Nephron (organoid): ENCODE measurements around the gene MALAT1.
A peak's percentile ranks its signal among the peaks of the same experiment; 100 is the strongest.

Experiments used
- H3K27ac Mint-ChIP-seq, 3 experiments: 2 replicates each; pipeline ENCODE4 v1.8.0; 2020; ENCODE audit warnings: mixed read lengths in 3 of 3, mild to moderate bottlenecking in 2 of 3, moderate library complexity in 1 of 3
- H3K27me3 Mint-ChIP-seq: 2 replicates; pipeline ENCODE4 v1.8.0; 2021; ENCODE audit warnings: low read depth, mild to moderate bottlenecking, moderate library complexity, mixed read lengths
- H3K36me3 Mint-ChIP-seq: 2 replicates; pipeline ENCODE4 v1.8.0; 2020; ENCODE audit warnings: low read depth, mixed read lengths
- H3K4me1 Mint-ChIP-seq: 2 replicates; pipeline ENCODE4 v1.8.0; 2020; ENCODE audit warnings: mixed read lengths
- H3K4me3 Mint-ChIP-seq, 3 experiments: 2 replicates each; pipeline ENCODE4 v1.8.0; 2020; ENCODE audit warnings: mild to moderate bottlenecking in 3 of 3, mixed read lengths in 3 of 3, moderate library complexity in 2 of 3
- H3K9me3 Mint-ChIP-seq: 2 replicates; pipeline ENCODE4 v1.8.0; 2020; ENCODE audit warnings: mixed read lengths
- TF ChIP-seq, protein P1 (sequence below), 3 experiments: fragments of 200-600 bp; sonication (generic); IDR thresholded peaks; one replicate each; pipeline ENCODE4 v1.5.0; 2021; ENCODE audit warnings: antibody characterized with exemption in 3 of 3; ENCODE audit not compliant: unreplicated experiment in 3 of 3

The MALAT1 gene

DNA sequence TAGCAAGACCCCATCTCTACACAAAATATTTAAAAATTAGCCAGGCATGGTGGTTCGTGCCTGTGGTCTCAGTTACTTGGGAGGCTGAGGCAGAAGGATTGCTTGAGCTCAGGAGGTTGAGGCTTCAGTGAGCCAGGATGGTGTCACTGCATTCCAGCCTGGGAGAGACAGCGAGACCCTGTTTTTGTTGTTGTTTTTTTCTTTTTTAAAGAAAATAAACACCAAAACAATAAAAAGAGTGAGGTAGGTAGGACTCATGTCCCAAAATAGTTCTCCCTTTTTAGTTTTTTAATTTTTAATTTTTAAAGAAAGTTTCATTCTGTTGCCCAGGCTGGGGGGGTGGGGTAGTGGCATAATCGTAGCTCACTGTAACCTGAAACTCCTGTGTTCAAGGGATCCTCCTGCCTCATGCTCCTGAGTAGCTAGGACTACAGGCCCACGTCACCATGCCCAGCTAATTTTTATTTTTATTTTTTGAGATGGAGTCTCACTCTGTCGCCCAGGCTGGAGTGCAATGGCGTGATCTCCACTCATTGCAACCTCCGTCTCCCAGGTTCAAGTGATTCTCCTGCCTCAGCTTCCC is 25.5 kb upstream of the MALAT1 start:
- Mint-ChIP-seq H3K36me3 (no peaks in the 10 kb centered on the region), H3K4me1 (peaks cover 18% of the 10 kb centered on the region), H3K27ac (no peak overlapping the region), H3K4me3 (no peak overlapping the region), H3K9me3 (no peaks in the 10 kb centered on the region), H3K27me3 (no peaks in the 10 kb centered on the region)
- TF ChIP-seq, protein P1, sequence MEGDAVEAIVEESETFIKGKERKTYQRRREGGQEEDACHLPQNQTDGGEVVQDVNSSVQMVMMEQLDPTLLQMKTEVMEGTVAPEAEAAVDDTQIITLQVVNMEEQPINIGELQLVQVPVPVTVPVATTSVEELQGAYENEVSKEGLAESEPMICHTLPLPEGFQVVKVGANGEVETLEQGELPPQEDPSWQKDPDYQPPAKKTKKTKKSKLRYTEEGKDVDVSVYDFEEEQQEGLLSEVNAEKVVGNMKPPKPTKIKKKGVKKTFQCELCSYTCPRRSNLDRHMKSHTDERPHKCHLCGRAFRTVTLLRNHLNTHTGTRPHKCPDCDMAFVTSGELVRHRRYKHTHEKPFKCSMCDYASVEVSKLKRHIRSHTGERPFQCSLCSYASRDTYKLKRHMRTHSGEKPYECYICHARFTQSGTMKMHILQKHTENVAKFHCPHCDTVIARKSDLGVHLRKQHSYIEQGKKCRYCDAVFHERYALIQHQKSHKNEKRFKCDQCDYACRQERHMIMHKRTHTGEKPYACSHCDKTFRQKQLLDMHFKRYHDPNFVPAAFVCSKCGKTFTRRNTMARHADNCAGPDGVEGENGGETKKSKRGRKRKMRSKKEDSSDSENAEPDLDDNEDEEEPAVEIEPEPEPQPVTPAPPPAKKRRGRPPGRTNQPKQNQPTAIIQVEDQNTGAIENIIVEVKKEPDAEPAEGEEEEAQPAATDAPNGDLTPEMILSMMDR (IDR thresholded peaks at IDR 0.05; ENCODE audit: unreplicated experiment in 3 of 3), result no peak

DNA sequence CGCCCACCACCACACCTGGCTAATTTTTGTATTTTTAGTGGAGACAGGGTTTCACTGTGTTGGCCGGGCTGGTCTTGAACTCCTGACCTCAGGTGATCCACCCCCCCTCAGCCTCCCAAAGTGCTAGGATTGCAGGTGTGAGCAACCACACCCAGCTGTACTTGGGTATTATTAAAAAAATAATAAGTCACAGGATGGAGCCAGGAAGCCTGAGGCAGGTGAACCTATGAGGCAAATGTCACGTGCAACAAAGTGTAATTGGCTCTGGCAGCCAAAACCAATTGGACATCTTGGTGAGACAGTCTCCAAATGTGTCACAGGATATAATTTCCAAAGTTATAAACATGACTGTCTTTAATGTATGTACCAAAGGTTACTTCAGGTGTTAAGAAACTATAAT is 24.0 kb upstream of the MALAT1 start:
- Mint-ChIP-seq H3K4me3 (peak overlapping the region; percentile 25 to 62 (median 51)), H3K27ac (peak overlapping the region in 1 of 3 experiments; percentile 27), H3K9me3 (no peaks in the 10 kb centered on the region), H3K36me3 (no peaks in the 10 kb centered on the region), H3K27me3 (no peaks in the 10 kb centered on the region), H3K4me1 (peaks cover 30% of the 10 kb centered on the region)
- TF ChIP-seq, protein P1 (IDR thresholded peaks at IDR 0.05; ENCODE audit: unreplicated experiment in 3 of 3), result no peak

DNA sequence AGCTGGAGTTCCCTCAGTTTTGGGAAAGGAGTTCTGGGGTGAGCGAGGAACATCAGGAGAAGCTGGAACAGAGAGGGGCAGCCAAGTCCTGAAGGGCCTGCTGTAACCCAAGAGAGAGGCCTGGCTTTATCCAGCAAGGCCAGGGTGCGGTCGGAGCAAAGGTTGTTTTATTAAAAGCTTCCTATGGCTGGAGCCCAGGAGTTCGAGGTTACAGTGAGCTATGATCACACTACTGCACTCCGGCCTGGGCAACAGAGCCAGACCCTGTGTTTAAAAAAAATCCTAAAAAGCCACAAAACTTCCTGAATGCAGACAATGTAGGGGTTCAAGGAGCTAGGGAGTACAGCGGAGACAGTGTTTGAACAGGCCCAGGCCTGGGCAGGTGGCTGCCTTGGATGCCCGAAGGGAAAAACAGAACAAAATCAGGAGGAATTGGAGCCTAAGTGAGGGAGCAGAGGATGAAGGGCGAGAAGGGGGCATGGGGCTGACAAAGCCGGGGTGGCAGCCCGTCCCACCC is 22.2 kb upstream of the MALAT1 start:
- Mint-ChIP-seq H3K27ac (peak overlapping the region; percentile 97 to 99 (median 98)), H3K36me3 (no peaks in the 10 kb centered on the region), H3K9me3 (no peaks in the 10 kb centered on the region), H3K4me1 (peaks cover 40% of the 10 kb centered on the region), H3K4me3 (peak overlapping the region; percentile 88 to 96 (median 92)), H3K27me3 (no peaks in the 10 kb centered on the region)
- TF ChIP-seq, protein P1 (IDR thresholded peaks at IDR 0.05; ENCODE audit: unreplicated experiment in 3 of 3), result no peak

DNA sequence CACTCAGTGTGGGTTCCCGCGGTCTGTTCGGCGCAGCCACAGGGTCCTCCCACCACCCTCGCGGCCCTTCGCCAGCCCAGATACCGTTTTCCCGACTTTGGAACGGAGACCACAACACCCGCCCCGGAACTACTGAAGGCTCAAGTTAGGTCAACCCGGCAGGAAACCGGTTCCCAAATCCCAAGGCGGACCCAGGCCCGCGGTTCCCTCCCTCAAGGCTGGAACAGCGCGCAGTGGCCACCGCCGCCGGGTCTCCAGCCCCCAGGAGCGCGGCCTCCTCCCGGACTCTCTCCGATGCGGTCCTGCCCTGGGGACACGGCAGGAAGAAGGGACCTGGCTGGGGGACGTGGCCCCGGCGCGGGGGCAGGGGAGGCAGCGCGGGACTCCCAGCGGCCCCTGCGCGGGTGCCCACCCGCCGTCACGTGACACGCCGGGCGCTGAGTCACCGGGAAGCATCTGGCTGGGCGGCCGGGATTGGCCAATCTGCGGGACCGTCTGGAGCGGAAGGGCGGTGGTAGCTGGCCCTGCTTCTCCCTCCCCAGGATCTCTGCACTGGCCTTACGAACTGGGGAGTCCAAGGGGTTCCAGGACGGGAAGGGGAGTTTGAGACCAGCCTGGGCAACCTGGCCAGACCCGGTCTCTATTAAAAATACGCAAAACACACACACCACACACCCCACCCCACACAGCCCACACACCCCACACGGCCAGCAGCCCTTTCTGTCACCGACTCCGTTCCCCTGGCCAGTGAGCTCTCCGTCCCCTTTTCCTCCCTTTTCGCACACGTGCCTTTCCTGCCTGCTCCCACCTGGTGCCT is 21.5 kb upstream of the MALAT1 start:
- TF ChIP-seq, protein P1 (IDR thresholded peaks at IDR 0.05; ENCODE audit: unreplicated experiment in 3 of 3), result no peak
- Mint-ChIP-seq H3K4me1 (peaks cover 37% of the 10 kb centered on the region), H3K27ac (peak overlapping the region; percentile 97 to 99 (median 98)), H3K36me3 (no peaks in the 10 kb centered on the region), H3K9me3 (no peaks in the 10 kb centered on the region), H3K4me3 (peak overlapping the region; percentile 88 to 96 (median 92)), H3K27me3 (no peaks in the 10 kb centered on the region)

DNA sequence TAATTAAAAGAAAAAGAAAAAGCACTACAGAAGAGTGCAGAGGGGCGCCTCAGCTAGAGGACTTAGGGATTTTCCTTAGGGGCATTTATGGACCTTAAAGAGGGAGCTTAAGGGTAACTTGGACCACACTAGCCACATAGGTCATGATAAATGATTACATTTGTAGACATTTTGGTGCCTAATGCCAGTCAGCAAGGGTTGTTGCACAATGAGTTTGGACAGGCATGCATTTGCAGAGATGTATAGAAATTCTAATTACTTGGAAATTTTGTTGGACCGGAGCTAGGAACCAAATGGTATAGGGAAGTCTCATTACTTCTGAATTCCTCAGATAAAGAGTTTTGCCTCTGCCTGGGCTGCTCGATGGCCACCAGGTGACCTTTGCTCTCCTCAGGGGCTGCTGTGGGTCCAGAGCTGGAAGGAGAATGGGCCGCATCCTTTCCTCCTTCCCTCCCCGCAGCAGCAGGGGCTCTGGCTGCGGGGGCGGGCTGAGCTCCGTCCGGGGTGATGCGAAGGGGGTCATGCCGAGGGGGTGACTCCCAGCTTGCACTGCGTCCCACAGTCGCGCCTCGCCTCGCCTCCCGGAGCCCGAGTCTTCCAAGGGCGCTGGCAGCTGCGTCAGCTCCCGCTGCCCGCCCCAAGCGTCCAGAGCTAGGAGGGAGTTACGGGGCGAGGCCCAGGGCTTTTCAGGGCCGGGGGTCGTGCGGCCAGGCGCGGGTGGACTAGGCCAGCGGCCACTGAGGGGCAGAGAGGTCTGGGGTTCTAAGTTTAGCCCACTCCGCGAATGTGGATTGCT is 20.3 kb upstream of the MALAT1 start:
- Mint-ChIP-seq H3K4me3 (peak overlapping the region; percentile 32 to 81 (median 74)), H3K36me3 (no peaks in the 10 kb centered on the region), H3K4me1 (peaks cover 40% of the 10 kb centered on the region), H3K9me3 (no peaks in the 10 kb centered on the region), H3K27me3 (no peaks in the 10 kb centered on the region), H3K27ac (peak overlapping the region; percentile 85 to 98 (median 96))
- TF ChIP-seq, protein P1 (IDR thresholded peaks at IDR 0.05; ENCODE audit: unreplicated experiment in 3 of 3), result no peak
